Keratinocyte (primary cell): ENCODE measurements around the gene CNNM1. TPM values are rescaled to one million over a fixed set of nuclear protein-coding genes. Genes with fewer than 3 reads are reported as not detected.

Source experiments
- DNase-seq: peaks from one replicate; pipeline ENCODE4 v3.0.0-alpha.2; 2011; ENCODE audit warnings: low read depth, missing footprints, low spot score
- FAIRE-seq: peaks from 2 replicates; lab custom pipeline; 2011; peaks lifted over from hg19 to GRCh38; lab: Jason Lieb, UNC
- H2AFZ ChIP-seq: 2 replicates; pipeline ENCODE4 v1.6.0; 2012; ENCODE audit warnings: low read length, control low read depth, inconsistent platforms; ENCODE audit not compliant: control insufficient read depth
- H3K27ac ChIP-seq: 2 replicates; pipeline ENCODE4 v1.5.1; 2011; ENCODE audit warnings: low read length; ENCODE audit not compliant: control insufficient read depth, insufficient read depth
- H3K27me3 ChIP-seq: 3 replicates; pipeline ENCODE4 v1.6.0; 2011; ENCODE audit warnings: low read length; ENCODE audit not compliant: control insufficient read depth, insufficient read depth; ENCODE audit errors: extremely low read depth
- H3K36me3 ChIP-seq, 2 experiments: 2 replicates in 1 of 2; 3 replicates in 1 of 2; pipeline ENCODE4 v1.5.1; 2011; ENCODE audit warnings: low read length in 2 of 2, mild to moderate bottlenecking in 1 of 2; ENCODE audit not compliant: control insufficient read depth in 2 of 2, insufficient read depth in 2 of 2; ENCODE audit errors: extremely low read depth in 1 of 2
- H3K4me1 ChIP-seq: 3 replicates; pipeline ENCODE4 v1.5.1; 2011; ENCODE audit warnings: low read length; ENCODE audit not compliant: control insufficient read depth, insufficient read depth; ENCODE audit errors: extremely low read depth
- H3K4me2 ChIP-seq: 3 replicates; pipeline ENCODE4 v1.6.0; 2011; ENCODE audit warnings: low read depth, low read length; ENCODE audit not compliant: control insufficient read depth, insufficient read depth; ENCODE audit errors: extremely low read depth
- H3K4me3 ChIP-seq, 3 experiments: fragments of 200-600 bp in 1 of 3; sonication (generic) in 1 of 3; 2 replicates in 2 of 3; 3 replicates in 1 of 3; pipeline ENCODE4 v1.5.1; 2011 to 2016; ENCODE audit warnings: low read length in 3 of 3, mild to moderate bottlenecking in 3 of 3, control low read depth in 2 of 3, inconsistent platforms in 1 of 3, low read depth in 1 of 3, mixed read lengths in 1 of 3, mixed run types in 1 of 3, moderate library complexity in 1 of 3; ENCODE audit not compliant: control insufficient read depth in 2 of 3, insufficient read depth in 2 of 3; ENCODE audit errors: extremely low read depth in 1 of 3
- H3K79me2 ChIP-seq: 2 replicates; pipeline ENCODE4 v1.6.0; 2012; ENCODE audit warnings: low read length; ENCODE audit not compliant: control insufficient read depth, insufficient read depth
- H3K9ac ChIP-seq: 3 replicates; pipeline ENCODE4 v1.6.0; 2011; ENCODE audit warnings: low read length; ENCODE audit not compliant: control insufficient read depth, insufficient read depth; ENCODE audit errors: extremely low read depth
- H3K9me1 ChIP-seq: 3 replicates; pipeline ENCODE4 v1.6.0; 2011; ENCODE audit warnings: low read length; ENCODE audit not compliant: control insufficient read depth, insufficient read depth; ENCODE audit errors: extremely low read depth
- H3K9me3 ChIP-seq: 2 replicates; pipeline ENCODE4 v1.5.1; 2012; ENCODE audit warnings: low read depth, low read length; ENCODE audit not compliant: control insufficient read depth
- H4K20me1 ChIP-seq: 3 replicates; pipeline ENCODE4 v1.6.0; 2011; ENCODE audit warnings: low read length; ENCODE audit not compliant: control insufficient read depth, insufficient read depth; ENCODE audit errors: extremely low read depth
- CTCF ChIP-seq, 3 experiments: IDR thresholded peaks in 1 of 3; conservative IDR thresholded peaks in 1 of 3; optimal IDR thresholded peaks in 1 of 3; 2 replicates in 2 of 3; 3 replicates in 1 of 3; pipeline versions ENCODE3 to v1.5.1; 2011; ENCODE audit warnings: low read length in 3 of 3, mild to moderate bottlenecking in 3 of 3, moderate library complexity in 2 of 3, control low read depth in 1 of 3, inconsistent platforms in 1 of 3; ENCODE audit not compliant: insufficient read depth in 2 of 3; ENCODE audit errors: extremely low read depth in 1 of 3
- EZH2 ChIP-seq: IDR thresholded peaks from one replicate; pipeline ENCODE4 v1.6.1; 2012; ENCODE audit warnings: inconsistent platforms, mild to moderate bottlenecking, low read length, moderate library complexity
- dilution Hi-C: fragments of 300-500 bp; cut with MboI; formaldehyde crosslinking; loops from one replicate; pipeline ENCODE4 v1.7.0; 2020; ENCODE audit warnings: low sequenced_read_pairs; ENCODE audit not compliant: extremely low pct_ligation_motif_present
- polyA plus RNA-seq, 5 experiments: library from polyadenylated mRNA; depleted of rRNA in 3 of 5; stranded (reverse) in 3 of 5; stranded (forward) in 1 of 5; unstranded in 1 of 5; fragments of >200 nt; gene quantifications; 1 replicate in 1 of 5; 2 replicates in 3 of 5; 3 replicates in 1 of 5; pipeline versions ENCODE4 v1.2.1 to v1.2.3, GENCODE V29; 2011 to 2012; ENCODE audit warnings: missing spikeins in 2 of 5, low read depth in 1 of 5, low replicate concordance in 1 of 5

Gene CNNM1
- polyA plus RNA-seq, 1 donor (not counting 4 experiments of a cell fraction or from before 2014, with no cell fraction given): 0.83 TPM

DNA sequence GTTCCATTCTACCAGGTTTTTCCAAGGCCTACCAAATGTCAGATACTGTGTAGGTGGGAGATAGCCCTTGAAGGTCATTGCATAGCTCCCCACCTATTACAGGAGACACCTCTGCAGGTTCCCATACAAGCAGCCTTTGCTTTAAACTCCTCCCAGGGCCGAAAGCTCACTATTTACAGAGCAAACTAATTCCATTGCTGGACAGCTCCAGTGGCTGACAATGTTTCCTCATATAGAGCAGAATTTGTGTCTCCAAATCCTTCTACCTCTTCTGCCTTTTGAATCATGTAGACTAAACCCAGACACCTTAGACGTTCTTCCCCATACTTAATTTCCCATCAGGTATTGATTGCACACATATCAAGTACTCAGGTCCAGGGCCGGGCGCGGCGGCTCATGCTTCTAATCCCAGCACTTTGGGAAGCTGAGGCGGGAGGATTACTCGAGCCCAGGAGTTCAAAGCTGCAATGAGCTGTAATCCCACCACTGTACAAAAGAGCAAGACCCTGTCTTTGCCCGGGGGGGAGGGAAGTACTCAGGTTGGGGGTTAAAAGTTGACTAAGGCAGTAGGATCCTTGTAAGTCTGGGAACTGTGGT lies 2.1 kb downstream of the CNNM1 start:
- Histone ChIP-seq H3K4me3 (no peak overlapping the region), H3K9me1 (no peaks in the 10 kb centered on the region), H3K27ac (no peak overlapping the region), H3K9me3 (no peaks in the 10 kb centered on the region), H2AFZ (no peak overlapping the region), H3K36me3 (no peaks in the 10 kb centered on the region), H3K9ac (no peak overlapping the region), H3K27me3 (peaks cover 14% of the 10 kb centered on the region), H3K79me2 (no peaks in the 10 kb centered on the region), H3K4me2 (no peak overlapping the region), H4K20me1 (no peaks in the 10 kb centered on the region), H3K4me1 (peaks cover 8% of the 10 kb centered on the region)
- TF ChIP-seq EZH2 (no peak), CTCF (optimal IDR thresholded peaks at IDR 0.05 in 1 of 3, IDR thresholded peaks at IDR 0.05 in 1 of 3, conservative IDR thresholded peaks at IDR 0.05 in 1 of 3; ENCODE audit: extremely low read depth in 1 of 3, insufficient read depth in 2 of 3, low read length in 3 of 3) (no peak)
- FAIRE-seq (no peak), DNase-seq (no peak)
- dilution Hi-C loops: no loop called here

DNA sequence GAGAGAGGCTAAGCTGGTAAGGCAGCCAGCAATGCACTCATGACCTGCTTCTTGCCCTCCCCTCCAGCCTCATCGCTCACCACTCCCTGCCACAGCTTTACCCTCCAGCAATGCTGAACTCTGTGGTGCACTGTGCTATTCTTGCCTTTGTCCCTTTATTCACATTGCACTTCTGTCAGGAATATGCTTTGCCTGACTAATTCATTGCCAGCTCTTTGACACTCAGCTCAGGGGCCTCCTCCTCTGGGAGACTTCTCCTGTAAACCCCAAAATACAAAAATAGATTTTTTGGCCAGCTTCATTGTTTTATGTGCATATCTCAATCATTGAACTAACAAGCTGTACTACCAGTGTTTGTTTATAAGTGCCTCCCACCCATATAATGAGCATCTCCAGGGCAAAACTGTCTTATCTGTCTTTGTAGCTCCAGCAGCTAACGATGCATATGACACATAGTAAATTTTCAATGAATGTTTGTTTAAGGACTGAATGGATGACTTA lies 8.2 kb downstream of the CNNM1 start:
- FAIRE-seq (no peak), DNase-seq (no peak)
- H3K27me3 ChIP-seq: no peaks in the 10 kb centered on the region
- H3K9me3 ChIP-seq: no peaks in the 10 kb centered on the region
- no peaks in the 10 kb centered on the region for H4K20me1 ChIP-seq
- H3K36me3 ChIP-seq: no peaks in the 10 kb centered on the region
- H3K4me2 ChIP-seq: no peak overlapping the region
- no peak overlapping the region for H2AFZ ChIP-seq
- H3K79me2 ChIP-seq: no peaks in the 10 kb centered on the region
- dilution Hi-C loops: no loop called here
- H3K4me1 ChIP-seq: no peaks in the 10 kb centered on the region
- no peaks in the 10 kb centered on the region for H3K9me1 ChIP-seq
- H3K4me3 ChIP-seq: no peak overlapping the region
- TF ChIP-seq EZH2: no peak
- no peak for TF ChIP-seq CTCF (optimal IDR thresholded peaks at IDR 0.05 in 1 of 3, IDR thresholded peaks at IDR 0.05 in 1 of 3, conservative IDR thresholded peaks at IDR 0.05 in 1 of 3; ENCODE audit: extremely low read depth in 1 of 3, insufficient read depth in 2 of 3, low read length in 3 of 3)
- H3K27ac ChIP-seq: no peak overlapping the region
- no peak overlapping the region for H3K9ac ChIP-seq
